Erythroblast (primary cell): ENCODE results near the gene TCTN2.

Source experiments
- GATA1 ChIP-seq: IDR thresholded peaks from 2 replicates; pipeline ENCODE4 v1.6.1; 2011; ENCODE audit warnings: low read depth, mild to moderate bottlenecking, control low read depth, low read length, moderate library complexity
- POLR2A ChIP-seq: IDR thresholded peaks from 2 replicates; pipeline ENCODE4 v1.6.1; 2011; ENCODE audit warnings: mild to moderate bottlenecking, low read length

DNA sequence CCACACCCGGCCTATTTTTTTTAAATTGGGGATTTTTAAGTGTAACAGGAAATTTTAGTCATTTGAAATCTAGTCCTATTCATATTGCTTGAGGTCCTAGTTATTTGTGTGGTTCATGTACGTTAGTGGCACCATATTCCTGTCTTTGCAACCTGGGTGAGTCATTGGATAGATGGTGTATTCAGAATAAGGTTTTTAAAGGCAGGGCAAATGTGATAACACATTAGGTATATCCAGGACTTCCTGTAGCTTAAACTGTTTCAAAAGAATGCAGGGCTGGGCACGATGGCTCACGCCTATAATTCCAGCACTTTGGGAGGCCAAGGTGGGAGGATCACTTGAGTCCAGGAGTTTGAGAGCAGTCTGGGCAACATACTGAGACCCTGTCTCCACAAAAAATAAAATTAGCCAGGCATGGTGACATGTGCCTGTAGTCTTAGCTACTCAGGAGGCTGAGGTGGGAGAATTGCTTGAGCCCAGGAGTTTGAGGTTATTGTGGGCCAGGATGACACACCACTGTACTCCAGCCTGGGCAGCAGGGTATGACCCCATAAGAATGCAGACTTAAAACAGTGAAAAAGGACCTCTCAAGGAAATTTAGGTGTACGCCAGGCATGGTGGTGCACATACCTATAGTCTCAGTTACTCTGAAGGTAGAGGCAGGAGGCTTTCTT is 49.4 kb downstream of the TCTN2 start:
- TF ChIP-seq POLR2A: no peak
- TF ChIP-seq GATA1: no peak
